Measurements from ENCODE around the gene FUOM. TPM values are rescaled to one million over a fixed set of nuclear protein-coding genes. Genes with fewer than 3 reads are reported as not detected.

The FUOM gene
- total and polyA plus RNA-seq, 7 donors: 3.0 to 9.1 (median 5.4) TPM

- 70 to 73% (median 71%) methylated on average over 10 to 12 of the region's 12 CpGs for whole genome bisulfite sequencing, 3 donors
- intact Hi-C loops (cut with DNase I): no loop called here
- DNase-seq (peak in 1 of 2 donors; percentile 39), ATAC-seq (no peak)
- Histone ChIP-seq H3K27me3 (ENCODE audit: insufficient read depth in 3 of 3, low read length in 2 of 3) (peaks cover 0 to 46% (median 7%) of the 10 kb centered on the region in 3 donors), H3K4me3 (no peak overlapping the region), H3K4me1 (no peaks in the 10 kb centered on the region), H3K36me3 (ENCODE audit: insufficient read depth in 1 of 2, low read depth in 1 of 2) (no peaks in the 10 kb centered on the region), H3K9me3 (no peaks in the 10 kb centered on the region), H3K27ac (no peak overlapping the region)
- TF ChIP-seq CTCF (IDR thresholded peaks at IDR 0.05): no peak
Observed at GRCh38 chr10:133350283-133350949, 7.4 kb downstream of the FUOM start.

GRCh38 chr10:133349577-133350011 is 8.2 kb downstream of the FUOM start:
- Histone ChIP-seq H3K9me3 (no peaks in the 10 kb centered on the region), H3K27me3 (ENCODE audit: insufficient read depth in 3 of 3, low read length in 2 of 3) (peaks cover 0 to 48% (median 11%) of the 10 kb centered on the region in 3 donors), H3K4me1 (no peaks in the 10 kb centered on the region), H3K27ac (no peak overlapping the region), H3K36me3 (ENCODE audit: insufficient read depth in 1 of 2, low read depth in 1 of 2) (no peaks in the 10 kb centered on the region), H3K4me3 (no peak overlapping the region)
- ATAC-seq (peak in 1 of 4 donors; percentile 16), DNase-seq (peak in 1 of 2 donors; percentile 30)
- 61 to 64% (median 63%) methylated on average over 8 to 9 of the region's 9 CpGs for WGBS, 3 donors
- TF ChIP-seq CTCF (IDR thresholded peaks at IDR 0.05): no peak
- intact Hi-C loops (cut with DNase I): no loop called here

DNA sequence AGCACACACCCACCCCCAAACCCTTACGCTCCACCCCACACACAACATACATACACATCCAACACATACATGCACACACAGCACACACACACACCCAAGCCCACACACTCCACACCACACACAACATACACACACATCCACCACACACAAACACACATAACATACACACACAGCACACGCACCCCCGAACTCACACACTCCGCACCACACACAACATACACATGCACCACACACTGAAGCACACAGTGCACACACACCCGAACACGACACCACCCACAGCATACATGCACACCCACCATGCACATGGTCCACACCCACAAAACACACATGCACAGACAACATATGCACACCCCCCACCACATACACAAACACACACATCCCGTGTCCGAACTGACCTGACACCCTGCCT is 8.7 kb downstream of the FUOM start:
- intact Hi-C loops (cut with DNase I): no loop called here
- Histone ChIP-seq H3K27me3 (ENCODE audit: insufficient read depth in 3 of 3, low read length in 2 of 3) (peaks cover 0 to 51% (median 11%) of the 10 kb centered on the region in 3 donors), H3K36me3 (ENCODE audit: insufficient read depth in 1 of 2, low read depth in 1 of 2) (no peaks in the 10 kb centered on the region), H3K4me1 (no peaks in the 10 kb centered on the region), H3K9me3 (no peaks in the 10 kb centered on the region), H3K4me3 (no peak overlapping the region), H3K27ac (no peak overlapping the region)
- TF ChIP-seq CTCF (IDR thresholded peaks at IDR 0.05): no peak
- DNase-seq: no peak
- ATAC-seq: no peak
- WGBS, 3 donors: 81 to 85% (median 82%) methylated on average over 8 of the region's 8 CpGs

GRCh38 chr10:133347710-133348517 is 9.9 kb downstream of the FUOM start:
- Histone ChIP-seq H3K27ac (no peak overlapping the region), H3K4me1 (no peaks in the 10 kb centered on the region), H3K4me3 (no peak overlapping the region), H3K9me3 (no peaks in the 10 kb centered on the region), H3K36me3 (ENCODE audit: insufficient read depth in 1 of 2, low read depth in 1 of 2) (no peaks in the 10 kb centered on the region), H3K27me3 (ENCODE audit: insufficient read depth in 3 of 3, low read length in 2 of 3) (peaks cover 0 to 61% (median 14%) of the 10 kb centered on the region in 3 donors)
- ATAC-seq: no peak
- no peak for DNase-seq
- TF ChIP-seq CTCF (IDR thresholded peaks at IDR 0.05): no peak
- intact Hi-C loops (cut with DNase I): no loop called here
- 49 to 58% (median 53%) methylated on average over 15 to 16 of the region's 16 CpGs for WGBS, 3 donors
